ENCODE results near the gene PPAT. TPM values are rescaled to one million over a fixed set of nuclear protein-coding genes. Genes with fewer than 3 reads are reported as not detected.

Gene PPAT
- polyA plus RNA-seq, 1 experiment, result 11.6 TPM

DNA sequence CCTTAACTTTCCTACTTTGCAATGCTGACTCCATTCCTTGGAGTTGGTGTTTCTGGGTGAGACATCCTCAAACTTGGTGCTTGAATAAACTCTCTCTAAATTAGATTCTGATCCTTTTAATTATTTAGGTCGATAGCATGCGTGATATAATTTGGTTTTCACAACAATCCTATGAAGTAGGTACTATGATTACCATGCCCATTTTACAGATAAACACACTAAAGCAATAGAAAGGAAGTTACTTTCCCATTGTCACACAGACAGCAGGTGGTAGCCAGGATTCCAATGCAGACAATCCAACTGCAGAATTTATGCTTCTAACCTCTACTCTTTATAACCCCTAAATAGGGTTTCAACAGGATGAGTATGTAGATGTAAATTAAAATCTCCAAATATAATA, 26.4 kb downstream of the PPAT start:
- no peak overlapping the region for H3K4me3 ChIP-seq (ENCODE audit: low read depth, low read length)
- H3K27me3 ChIP-seq (ENCODE audit: control insufficient read depth, insufficient read depth, low read length), result no peaks in the 10 kb centered on the region
- TF ChIP-seq, protein P1, sequence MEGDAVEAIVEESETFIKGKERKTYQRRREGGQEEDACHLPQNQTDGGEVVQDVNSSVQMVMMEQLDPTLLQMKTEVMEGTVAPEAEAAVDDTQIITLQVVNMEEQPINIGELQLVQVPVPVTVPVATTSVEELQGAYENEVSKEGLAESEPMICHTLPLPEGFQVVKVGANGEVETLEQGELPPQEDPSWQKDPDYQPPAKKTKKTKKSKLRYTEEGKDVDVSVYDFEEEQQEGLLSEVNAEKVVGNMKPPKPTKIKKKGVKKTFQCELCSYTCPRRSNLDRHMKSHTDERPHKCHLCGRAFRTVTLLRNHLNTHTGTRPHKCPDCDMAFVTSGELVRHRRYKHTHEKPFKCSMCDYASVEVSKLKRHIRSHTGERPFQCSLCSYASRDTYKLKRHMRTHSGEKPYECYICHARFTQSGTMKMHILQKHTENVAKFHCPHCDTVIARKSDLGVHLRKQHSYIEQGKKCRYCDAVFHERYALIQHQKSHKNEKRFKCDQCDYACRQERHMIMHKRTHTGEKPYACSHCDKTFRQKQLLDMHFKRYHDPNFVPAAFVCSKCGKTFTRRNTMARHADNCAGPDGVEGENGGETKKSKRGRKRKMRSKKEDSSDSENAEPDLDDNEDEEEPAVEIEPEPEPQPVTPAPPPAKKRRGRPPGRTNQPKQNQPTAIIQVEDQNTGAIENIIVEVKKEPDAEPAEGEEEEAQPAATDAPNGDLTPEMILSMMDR (IDR thresholded peaks at IDR 0.05; ENCODE audit: low read depth, low read length), result no peak
- CTCF ChIA-PET, result interaction anchor here (1.1 kb wide), 1 partner anchor 26 kb away, joined by 3 read pairs; the partner anchor contains the start of genes PAICS and PPAT
- POLR2A ChIA-PET, result interaction anchor here (0.7 kb wide), 1 partner anchor 22 kb away, joined by 6 read pairs; the partner anchor contains the start of gene AASDH
- H3K9me3 ChIP-seq (ENCODE audit: control insufficient read depth, insufficient read depth, low read length), result no peaks in the 10 kb centered on the region
- no peak overlapping the region for H3K27ac ChIP-seq (ENCODE audit: low read depth, low read length)
- no peak for DNase-seq (ENCODE audit: low read depth, low spot score)

DNA sequence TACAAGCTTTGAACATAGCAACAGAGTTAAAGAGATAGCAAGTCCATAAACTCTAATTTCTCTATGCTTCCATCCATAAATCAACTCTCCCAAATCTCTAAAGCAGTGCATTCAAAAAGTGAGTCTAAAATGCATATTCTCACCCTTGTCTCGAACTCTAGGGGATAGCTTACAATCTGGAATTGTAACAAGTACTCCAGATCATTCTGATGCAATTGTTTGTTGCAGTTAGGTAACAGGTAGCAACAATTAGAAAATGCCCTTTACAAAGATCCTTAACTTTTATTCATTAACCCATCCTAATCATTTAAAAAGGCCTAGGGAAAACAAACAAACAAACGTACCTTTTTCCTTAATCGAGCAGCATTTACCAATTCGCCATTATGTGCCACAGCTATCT, 29.3 kb downstream of the PPAT start:
- ChIA-PET POLR2A (no interaction called here), CTCF (no interaction called here)
- Histone ChIP-seq H3K27me3 (ENCODE audit: control insufficient read depth, insufficient read depth, low read length) (no peaks in the 10 kb centered on the region), H3K27ac (ENCODE audit: low read depth, low read length) (no peak overlapping the region), H3K4me3 (ENCODE audit: low read depth, low read length) (no peak overlapping the region), H3K9me3 (ENCODE audit: control insufficient read depth, insufficient read depth, low read length) (no peaks in the 10 kb centered on the region)
- DNase-seq (ENCODE audit: low read depth, low spot score), result no peak
- TF ChIP-seq, protein P1 (IDR thresholded peaks at IDR 0.05; ENCODE audit: low read depth, low read length), result no peak

DNA sequence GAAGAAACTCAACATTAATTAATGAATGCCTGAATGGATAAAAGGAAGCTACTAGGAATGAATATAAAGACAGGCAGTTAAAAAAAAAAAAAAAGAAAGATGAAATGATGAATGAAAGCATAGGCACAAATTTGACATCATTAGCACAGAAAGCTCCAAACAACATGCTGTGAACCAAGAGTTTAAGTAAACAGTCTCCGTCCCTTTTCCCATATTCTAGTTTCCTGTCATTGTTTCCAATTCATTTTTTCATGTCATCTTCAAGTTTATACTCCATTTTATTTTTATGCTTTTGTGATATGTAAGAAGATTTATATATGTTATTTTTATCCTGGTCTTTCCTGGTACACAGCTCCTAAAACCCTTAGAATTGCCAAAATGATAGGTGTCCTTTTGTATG, 30.4 kb downstream of the PPAT start:
- POLR2A ChIA-PET, result no interaction called here
- Histone ChIP-seq H3K27ac (ENCODE audit: low read depth, low read length) (no peak overlapping the region), H3K27me3 (ENCODE audit: control insufficient read depth, insufficient read depth, low read length) (no peaks in the 10 kb centered on the region), H3K9me3 (ENCODE audit: control insufficient read depth, insufficient read depth, low read length) (no peaks in the 10 kb centered on the region), H3K4me3 (ENCODE audit: low read depth, low read length) (no peak overlapping the region)
- DNase-seq (ENCODE audit: low read depth, low spot score), result no peak
- TF ChIP-seq, protein P1 (IDR thresholded peaks at IDR 0.05; ENCODE audit: low read depth, low read length), result no peak
- CTCF ChIA-PET, result interaction anchor here (0.6 to 1.2 kb wide), 2 partner anchors 21 to 429 kb away, joined by 3 to 5 read pairs; no protein-coding TSS in a partner anchor

DNA sequence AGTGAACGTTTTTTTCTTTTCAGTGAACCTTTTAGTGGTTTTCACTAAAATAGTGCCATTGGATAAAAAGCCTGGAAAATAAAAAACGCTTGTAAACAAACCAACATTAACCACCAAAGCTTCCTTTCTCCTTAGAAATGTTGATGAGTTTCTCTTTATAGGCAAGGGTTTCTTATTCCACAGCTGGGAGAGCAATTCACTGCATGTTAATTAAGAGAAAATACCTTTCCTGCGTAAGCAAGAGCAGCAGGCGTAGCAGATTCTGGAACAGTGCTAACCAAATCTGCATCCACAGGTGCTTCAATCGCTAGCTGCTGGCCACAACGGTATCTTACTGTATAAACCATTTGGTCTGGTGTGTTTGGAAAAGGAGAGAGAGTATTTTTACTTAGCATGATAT, 34.9 kb downstream of the PPAT start:
- TF ChIP-seq, protein P1 (IDR thresholded peaks at IDR 0.05; ENCODE audit: low read depth, low read length), result no peak
- DNase-seq (ENCODE audit: low read depth, low spot score), result no peak
- Histone ChIP-seq H3K4me3 (ENCODE audit: low read depth, low read length) (no peak overlapping the region), H3K9me3 (ENCODE audit: control insufficient read depth, insufficient read depth, low read length) (no peaks in the 10 kb centered on the region), H3K27ac (ENCODE audit: low read depth, low read length) (no peak overlapping the region), H3K27me3 (ENCODE audit: control insufficient read depth, insufficient read depth, low read length) (no peaks in the 10 kb centered on the region)
- POLR2A ChIA-PET, result no interaction called here
- CTCF ChIA-PET, result no interaction called here

DNA sequence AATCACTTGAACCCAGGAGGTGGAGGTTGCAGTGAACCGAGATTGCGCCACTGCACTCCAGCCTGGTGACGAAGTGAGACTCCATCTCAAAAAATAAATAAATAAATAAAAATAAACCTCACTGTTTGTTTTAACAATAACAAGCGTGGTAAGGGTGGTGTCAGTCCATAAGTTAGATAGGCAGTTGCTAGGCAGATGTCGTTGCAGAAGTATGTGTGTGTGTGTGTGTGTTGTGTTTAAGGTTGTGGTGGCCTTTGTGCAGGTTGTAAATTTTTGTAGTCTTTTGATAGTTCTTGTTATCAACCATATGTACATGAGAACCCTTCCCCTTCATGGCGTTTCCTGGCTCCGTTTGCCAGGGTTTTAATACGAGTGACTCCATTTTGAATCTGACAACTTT, 44.1 kb downstream of the PPAT start:
- Histone ChIP-seq H3K9me3 (ENCODE audit: control insufficient read depth, insufficient read depth, low read length) (no peaks in the 10 kb centered on the region), H3K27me3 (ENCODE audit: control insufficient read depth, insufficient read depth, low read length) (no peaks in the 10 kb centered on the region), H3K27ac (ENCODE audit: low read depth, low read length) (no peak overlapping the region), H3K4me3 (ENCODE audit: low read depth, low read length) (no peak overlapping the region)
- ChIA-PET CTCF (no interaction called here), POLR2A (no interaction called here)
- TF ChIP-seq, protein P1 (IDR thresholded peaks at IDR 0.05; ENCODE audit: low read depth, low read length), result no peak
- no peak for DNase-seq (ENCODE audit: low read depth, low spot score)

All from AG04450 (cell line).